Upper lobe of left lung (tissue), 6 donors: ENCODE data around the gene KIF24. TPM values are rescaled to one million over a fixed set of nuclear protein-coding genes. Genes with fewer than 3 reads are reported as not detected.

Source experiments
- ATAC-seq, 2 donors: fragments of 200-7000 bp; cut with Tn5 transposase; one replicate each; pipeline ENCODE4 v1.9.1; 2022; ENCODE audit warnings: mild to moderate bottlenecking in 2 of 2, moderate library complexity in 2 of 2; ENCODE audit not compliant: low FRiP score in 2 of 2
- DNase-seq, 2 donors: peaks; one replicate each; pipeline ENCODE4 v3.0.0-alpha.2; 2019 to 2020
- H3K27ac ChIP-seq, 4 donors: fragments of 200-600 bp; sonication (generic); one replicate each; pipeline ENCODE4 v1.5.1; 2016 to 2019
- H3K27me3 ChIP-seq, 4 donors: fragments of 200-600 bp; sonication (generic); one replicate each; pipeline ENCODE4 v1.5.1; 2017 to 2019
- H3K36me3 ChIP-seq, 4 donors: fragments of 200-600 bp; sonication (generic); one replicate each; pipeline ENCODE4 v1.5.1; 2016 to 2019
- H3K4me1 ChIP-seq, 4 donors: fragments of 200-600 bp; sonication (generic); one replicate each; pipeline ENCODE4 v1.5.1; 2018 to 2019
- H3K4me3 ChIP-seq, 4 donors: fragments of 200-600 bp; sonication (generic); one replicate each; pipeline ENCODE4 v1.5.1; 2017 to 2019; ENCODE audit warnings: mild to moderate bottlenecking in 2 of 4, moderate library complexity in 1 of 4
- H3K9me3 ChIP-seq, 4 donors: fragments of 200-600 bp; sonication (generic); one replicate each; pipeline ENCODE4 v1.5.1; 2018 to 2019
- EP300 ChIP-seq, 4 donors: sonication (generic); formaldehyde crosslinking; IDR thresholded peaks; one replicate each; pipeline ENCODE4 v1.5.1; 2017; ENCODE audit warnings: antibody characterized with exemption in 4 of 4, control low read depth in 2 of 4
- POLR2A ChIP-seq, 4 donors: fragments of 450-650 bp; IDR thresholded peaks; one replicate each; pipeline ENCODE4 v1.5.1; 2016 to 2017; ENCODE audit warnings: antibody characterized with exemption in 4 of 4, mild to moderate bottlenecking in 2 of 4
- POLR2AphosphoS5 ChIP-seq, 2 donors: sonication (generic); formaldehyde crosslinking; IDR thresholded peaks; one replicate each; pipeline ENCODE4 v1.5.1; 2017; ENCODE audit warnings: antibody characterized with exemption in 2 of 2
- WGBS, 2 donors: methylation state at CpG; one replicate each; pipeline ENCODE4 v1.1.5; 2017 to 2018; 5-methylcytosine and 5-hydroxymethylcytosine counted together
- total RNA-seq, 6 donors: library from RNA; depleted of rRNA in 4 of 6; stranded (reverse); fragments of >200 nt in 4 of 6; gene quantifications; one replicate each; pipeline versions ENCODE4 v1.1.0 to v1.2.1, GENCODE V29; 2016 to 2021
- TF ChIP-seq, protein P1 (sequence below), 6 experiments: fragments of 450-650 bp in 4 of 6; fragments of 200-600 bp in 2 of 6; sonication (generic) in 2 of 6; IDR thresholded peaks; one replicate each; pipeline ENCODE4 v1.5.1; 2016 to 2019; ENCODE audit warnings: antibody characterized with exemption in 6 of 6
- donor health status: DM: no; HTN: no; CAD: no; lungs with moderate emphysema.
- donor health status: DM: no; HTN: yes; CAD: no; lungs with severe emphysema.

Gene KIF24
- total RNA-seq, 6 donors from 2014 or later, result 0.72 to 3.2 (median 1.6) TPM

GRCh38 chr9:34372467-34373011 is 43.5 kb upstream of the KIF24 start:
- H3K36me3 ChIP-seq, result peaks cover 0 to 30% (median 11%) of the 10 kb centered on the region in 4 donors
- TF ChIP-seq POLR2A (IDR thresholded peaks at IDR 0.05) (no peak), EP300 (IDR thresholded peaks at IDR 0.05) (no peak), POLR2AphosphoS5 (IDR thresholded peaks at IDR 0.05) (no peak)
- TF ChIP-seq, protein P1, sequence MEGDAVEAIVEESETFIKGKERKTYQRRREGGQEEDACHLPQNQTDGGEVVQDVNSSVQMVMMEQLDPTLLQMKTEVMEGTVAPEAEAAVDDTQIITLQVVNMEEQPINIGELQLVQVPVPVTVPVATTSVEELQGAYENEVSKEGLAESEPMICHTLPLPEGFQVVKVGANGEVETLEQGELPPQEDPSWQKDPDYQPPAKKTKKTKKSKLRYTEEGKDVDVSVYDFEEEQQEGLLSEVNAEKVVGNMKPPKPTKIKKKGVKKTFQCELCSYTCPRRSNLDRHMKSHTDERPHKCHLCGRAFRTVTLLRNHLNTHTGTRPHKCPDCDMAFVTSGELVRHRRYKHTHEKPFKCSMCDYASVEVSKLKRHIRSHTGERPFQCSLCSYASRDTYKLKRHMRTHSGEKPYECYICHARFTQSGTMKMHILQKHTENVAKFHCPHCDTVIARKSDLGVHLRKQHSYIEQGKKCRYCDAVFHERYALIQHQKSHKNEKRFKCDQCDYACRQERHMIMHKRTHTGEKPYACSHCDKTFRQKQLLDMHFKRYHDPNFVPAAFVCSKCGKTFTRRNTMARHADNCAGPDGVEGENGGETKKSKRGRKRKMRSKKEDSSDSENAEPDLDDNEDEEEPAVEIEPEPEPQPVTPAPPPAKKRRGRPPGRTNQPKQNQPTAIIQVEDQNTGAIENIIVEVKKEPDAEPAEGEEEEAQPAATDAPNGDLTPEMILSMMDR (IDR thresholded peaks at IDR 0.05), result no peak
- DNase-seq (peak in 1 of 2 donors; percentile 83), ATAC-seq (no peak)
- no peaks in the 10 kb centered on the region for H3K9me3 ChIP-seq
- H3K4me3 ChIP-seq, result no peak overlapping the region
- H3K27me3 ChIP-seq, result no peaks in the 10 kb centered on the region
- 92 to 94% methylated on average over 24 to 40 of the region's 41 CpGs for WGBS, 2 donors
- peaks cover 6 to 24% (median 16%) of the 10 kb centered on the region in 4 donors for H3K4me1 ChIP-seq
- H3K27ac ChIP-seq, result no peak overlapping the region

- DNase-seq (peak in 1 of 2 donors; percentile 77), ATAC-seq (no peak)
- 90 to 92% methylated on average over 3 to 60 of the region's 60 CpGs for WGBS, 2 donors
- peaks cover 0 to 30% (median 11%) of the 10 kb centered on the region in 4 donors for H3K36me3 ChIP-seq
- H3K27me3 ChIP-seq, result no peaks in the 10 kb centered on the region
- no peak overlapping the region for H3K27ac ChIP-seq
- no peaks in the 10 kb centered on the region for H3K9me3 ChIP-seq
- peaks cover 3 to 19% (median 13%) of the 10 kb centered on the region in 4 donors for H3K4me1 ChIP-seq
- H3K4me3 ChIP-seq, result no peak overlapping the region
- TF ChIP-seq POLR2A (IDR thresholded peaks at IDR 0.05) (no peak), EP300 (IDR thresholded peaks at IDR 0.05) (no peak), POLR2AphosphoS5 (IDR thresholded peaks at IDR 0.05) (no peak)
- TF ChIP-seq, protein P1 (IDR thresholded peaks at IDR 0.05), result no peak
These were observed 42.9 kb upstream of the KIF24 start for GRCh38 chr9:34371886-34372466.

DNA sequence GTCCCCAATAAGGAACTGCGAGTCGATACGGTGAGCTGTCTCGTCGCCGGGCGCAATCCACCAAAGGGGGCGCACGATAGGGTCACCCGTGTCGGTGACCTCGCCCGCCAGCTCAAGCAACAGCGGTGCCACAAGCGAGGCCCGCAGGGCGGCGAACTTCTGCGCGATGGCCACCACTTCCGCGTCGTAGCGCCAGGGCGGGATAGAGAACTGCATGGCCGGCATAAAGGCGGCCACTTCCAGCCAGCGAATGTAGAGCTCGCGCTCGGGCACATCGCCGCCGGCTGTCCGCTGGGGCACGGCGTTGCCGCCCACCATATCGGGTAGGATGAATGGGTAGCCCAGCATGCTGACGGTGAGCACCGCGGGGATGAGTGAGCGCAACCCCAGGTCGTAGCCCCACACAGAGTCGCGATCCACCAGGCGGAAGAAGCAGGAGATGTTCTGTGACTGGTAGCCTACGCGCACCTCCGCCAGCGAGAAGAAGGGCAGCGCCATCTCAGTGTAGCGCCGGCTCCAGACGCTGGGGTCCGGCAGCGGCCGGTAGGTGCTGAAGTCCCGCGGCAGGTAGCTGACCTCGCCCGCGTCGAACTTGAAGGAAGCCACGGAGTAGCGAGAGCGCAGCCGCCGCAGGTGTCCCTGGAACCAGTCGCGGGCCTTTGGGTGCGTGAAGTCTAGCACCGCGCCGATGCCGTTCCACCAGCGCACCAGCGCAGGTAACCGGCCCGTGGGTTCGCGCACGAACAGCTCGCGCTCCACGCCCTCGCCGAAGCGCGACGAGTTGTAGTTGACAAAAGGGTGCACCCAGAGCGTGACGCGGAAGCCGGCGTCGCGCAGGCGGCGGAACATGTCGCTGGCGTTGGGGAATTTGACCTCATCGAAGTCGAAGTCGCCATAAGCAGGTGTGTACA is 42.2 kb upstream of the KIF24 start:
- Histone ChIP-seq H3K27ac (no peak overlapping the region), H3K27me3 (no peaks in the 10 kb centered on the region), H3K9me3 (no peaks in the 10 kb centered on the region), H3K36me3 (peaks cover 0 to 30% (median 11%) of the 10 kb centered on the region in 4 donors), H3K4me1 (peaks cover 3 to 15% (median 11%) of the 10 kb centered on the region in 4 donors), H3K4me3 (no peak overlapping the region)
- ATAC-seq, result no peak
- 91% methylated on average over 78 to 95 of the region's 105 CpGs for WGBS, 2 donors
- peak in 1 of 2 donors; percentile 85 for DNase-seq
- no peak for TF ChIP-seq POLR2AphosphoS5 (IDR thresholded peaks at IDR 0.05)
- no peak for TF ChIP-seq EP300 (IDR thresholded peaks at IDR 0.05)
- no peak for TF ChIP-seq POLR2A (IDR thresholded peaks at IDR 0.05)
- TF ChIP-seq, protein P1 (IDR thresholded peaks at IDR 0.05), result no peak

DNA sequence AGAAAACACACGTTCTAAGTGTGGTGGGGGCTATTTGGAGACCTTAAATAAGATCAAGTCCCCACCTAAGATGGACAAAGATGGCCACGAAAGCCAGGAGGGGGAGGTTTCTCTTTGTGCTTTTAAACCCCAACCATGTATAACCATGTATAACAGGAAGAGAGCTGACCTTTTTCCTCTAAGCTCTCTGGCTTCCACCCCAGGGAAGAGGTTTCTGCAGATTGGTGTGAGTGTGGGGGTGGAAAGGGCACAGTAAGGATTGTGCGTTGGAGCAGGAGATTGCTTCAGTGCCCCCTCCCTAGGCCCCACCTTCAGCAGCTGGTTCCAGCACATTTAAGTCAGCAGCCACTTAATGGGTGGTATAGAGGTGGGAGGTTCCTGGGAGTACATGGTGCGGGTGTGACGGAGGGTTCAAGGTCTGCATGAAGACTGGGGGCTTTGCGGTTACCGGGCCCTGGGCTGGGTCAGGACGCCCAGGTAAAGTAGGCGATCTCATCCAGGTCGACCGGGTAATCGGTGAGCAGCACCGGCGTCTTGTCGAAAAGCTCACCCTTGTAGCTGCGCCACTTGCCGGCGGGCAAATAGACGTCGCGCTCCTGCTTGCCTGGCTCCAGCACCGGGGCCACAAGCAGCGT is 41.4 kb upstream of the KIF24 start:
- WGBS, 2 donors, result 87 to 89% methylated on average over 3 to 23 of the region's 23 CpGs
- Histone ChIP-seq H3K27ac (no peak overlapping the region), H3K27me3 (no peaks in the 10 kb centered on the region), H3K4me1 (peaks cover 0 to 7% (median 5%) of the 10 kb centered on the region in 4 donors), H3K36me3 (peaks cover 0 to 30% (median 11%) of the 10 kb centered on the region in 4 donors), H3K9me3 (no peaks in the 10 kb centered on the region), H3K4me3 (no peak overlapping the region)
- no peak for TF ChIP-seq POLR2AphosphoS5 (IDR thresholded peaks at IDR 0.05)
- TF ChIP-seq EP300 (IDR thresholded peaks at IDR 0.05), result no peak
- TF ChIP-seq, protein P1 (IDR thresholded peaks at IDR 0.05), result no peak
- no peak for TF ChIP-seq POLR2A (IDR thresholded peaks at IDR 0.05)
- DNase-seq (no peak), ATAC-seq (no peak)
